ENCODE measurements around the gene ZNF420.

The ZNF420 gene

GRCh38 chr19:37082307-37082706 is 4.1 kb downstream of the ZNF420 start (continued):
- TF ChIP-seq ZNF146 (tag by site-specific recombination; IDR thresholded peaks at IDR 0.05), result no peak
- no peak for TF ChIP-seq ZNF555 (tag by site-specific recombination; conservative IDR thresholded peaks at IDR 0.05)
- no peak for TF ChIP-seq ZNF791 (tag by site-specific recombination; IDR thresholded peaks at IDR 0.05)
- peak; percentile 42; the same call in 1 of the 2 replicates for TF ChIP-seq ZNF580 (tag by site-specific recombination; IDR thresholded peaks at IDR 0.05)

GRCh38 chr19:37087110-37087509 is 8.9 kb downstream of the ZNF420 start:
- H3K9me3 ChIP-seq (ENCODE audit: control insufficient read depth, insufficient read depth, low read depth, low read length), result peaks cover 34% of the 10 kb centered on the region
- POLR2A ChIA-PET, result interaction anchor here (0.6 to 1.9 kb wide), 2 partner anchors 9 to 485 kb away, joined by 3 to 12 read pairs; partner anchors contain the start of gene ZNF420
- CTCF ChIA-PET, result interaction anchor here (2.1 kb wide), 1 partner anchor 9 kb away, joined by 4 read pairs; the partner anchor contains the start of gene ZNF420
- TF ChIP-seq KLF7 (tag by site-specific recombination; IDR thresholded peaks at IDR 0.05; ENCODE audit: borderline replicate concordance) (peak; percentile 63; the same call in 1 of the 2 replicates), ZNF623 (tag by site-specific recombination; IDR thresholded peaks at IDR 0.05) (peak; percentile 87), ZNF518A (tag by site-specific recombination; conservative IDR thresholded peaks at IDR 0.05; ENCODE audit: low read depth) (peak; percentile 95), ZNF530 (tag by site-specific recombination; IDR thresholded peaks at IDR 0.05; ENCODE audit: low read depth) (no peak), ZNF660 (tag by site-specific recombination; IDR thresholded peaks at IDR 0.05) (no peak), ZNF843 (tag by site-specific recombination; IDR thresholded peaks at IDR 0.05) (no peak), ZNF266 (tag by site-specific recombination; IDR thresholded peaks at IDR 0.05; ENCODE audit: low read depth) (peak; percentile 56; the same call in 1 of the 2 replicates), GLI2 (tag by site-specific recombination; IDR thresholded peaks at IDR 0.05; ENCODE audit: borderline replicate concordance, low read depth) (peak; percentile 58; the same call in 1 of the 2 replicates), ZNF571 (tag by site-specific recombination; IDR thresholded peaks at IDR 0.05) (no peak), ZNF791 (tag by site-specific recombination; IDR thresholded peaks at IDR 0.05) (0 out of 2 replicates have a peak, but pooled peaks have one; percentile 36), ZNF560 (tag by site-specific recombination; IDR thresholded peaks at IDR 0.05; ENCODE audit: borderline replicate concordance) (peak; percentile 97), ZNF140 (tag by site-specific recombination; IDR thresholded peaks at IDR 0.05) (peak; percentile 91), ZBTB11 (tag by site-specific recombination; conservative IDR thresholded peaks at IDR 0.05; ENCODE audit: low read depth) (peak; percentile 88), ZNF341 (tag by site-specific recombination; IDR thresholded peaks at IDR 0.05; ENCODE audit: low read depth) (peak; percentile 37; the same call in 1 of the 2 replicates), ZNF677 (tag by site-specific recombination; IDR thresholded peaks at IDR 0.05) (no peak), ZNF514 (tag by site-specific recombination; IDR thresholded peaks at IDR 0.05) (peak; percentile 70; the same call in 1 of the 2 replicates), ZNF302 (tag by site-specific recombination; IDR thresholded peaks at IDR 0.05; ENCODE audit: low read depth) (0 out of 2 replicates have a peak, but pooled peaks have one; percentile 10), ZNF138 (tag by site-specific recombination; IDR thresholded peaks at IDR 0.05; ENCODE audit: borderline replicate concordance) (peak; percentile 60; the same call in 1 of the 2 replicates), ZNF24 (tag by site-specific recombination; IDR thresholded peaks at IDR 0.05) (no peak), ZNF704 (tag by site-specific recombination; IDR thresholded peaks at IDR 0.05) (0 out of 2 replicates have a peak, but pooled peaks have one; percentile 51)

More at GRCh38 chr19:37087110-37087509, 8.9 kb downstream of the ZNF420 start:
- H3K4me1 ChIP-seq (ENCODE audit: control insufficient read depth, insufficient read depth, low read length), result no peaks in the 10 kb centered on the region
- peaks cover 51 to 89% of the 10 kb centered on the region in 2 experiments for H3K36me3 ChIP-seq (ENCODE audit: control insufficient read depth in 2 of 2, insufficient read depth in 1 of 2, low read length in 2 of 2)
- no peak overlapping the region for H3K4me3 ChIP-seq (ENCODE audit: low read depth, low read length)
- H3K27ac ChIP-seq (ENCODE audit: extremely low read depth, low read depth, low read length), result no peak overlapping the region
